ENCODE results near the gene PEPD. TPM values are rescaled to one million over a fixed set of nuclear protein-coding genes. Genes with fewer than 3 reads are reported as not detected.

Gene PEPD
- total RNA-seq, 1 donor from 2014 or later = 84.7 TPM

GRCh38 chr19:33383720-33384292, 137.8 kb downstream of the PEPD start:
- H3K4me3 Mint-ChIP-seq = no peak overlapping the region
- H3K36me3 Mint-ChIP-seq = peaks cover 21% of the 10 kb centered on the region
- H3K27me3 Mint-ChIP-seq = no peaks in the 10 kb centered on the region
- no peak for DNase-seq (ENCODE audit: extremely low spot score, unreplicated experiment)
- H3K27ac Mint-ChIP-seq = no peak overlapping the region
- no peaks in the 10 kb centered on the region for H3K9me3 Mint-ChIP-seq
- no peak for TF ChIP-seq CTCF (conservative IDR thresholded peaks at IDR 0.05)
- H3K4me1 Mint-ChIP-seq (ENCODE audit: unreplicated experiment) = peaks cover 26% of the 10 kb centered on the region

- H3K27me3 Mint-ChIP-seq = no peaks in the 10 kb centered on the region
- no peak for TF ChIP-seq CTCF (conservative IDR thresholded peaks at IDR 0.05)
- no peaks in the 10 kb centered on the region for H3K9me3 Mint-ChIP-seq
- H3K4me3 Mint-ChIP-seq = no peak overlapping the region
- H3K27ac Mint-ChIP-seq = no peak overlapping the region
- DNase-seq (ENCODE audit: extremely low spot score, unreplicated experiment) = no peak
- peaks cover 28% of the 10 kb centered on the region for H3K4me1 Mint-ChIP-seq (ENCODE audit: unreplicated experiment)
- peaks cover 22% of the 10 kb centered on the region for H3K36me3 Mint-ChIP-seq
These were observed 138.6 kb downstream of the PEPD start for GRCh38 chr19:33382982-33383381.

- Mint-ChIP-seq H3K4me1 (ENCODE audit: unreplicated experiment) (peaks cover 35% of the 10 kb centered on the region), H3K36me3 (peaks cover 23% of the 10 kb centered on the region), H3K27ac (no peak overlapping the region), H3K4me3 (no peak overlapping the region), H3K27me3 (no peaks in the 10 kb centered on the region), H3K9me3 (no peaks in the 10 kb centered on the region)
- DNase-seq (ENCODE audit: extremely low spot score, unreplicated experiment) = no peak
- no peak for TF ChIP-seq CTCF (conservative IDR thresholded peaks at IDR 0.05)
These were observed 139.6 kb downstream of the PEPD start for GRCh38 chr19:33382006-33382405.

- no peaks in the 10 kb centered on the region for H3K27me3 Mint-ChIP-seq
- H3K4me3 Mint-ChIP-seq = no peak overlapping the region
- no peak for DNase-seq (ENCODE audit: extremely low spot score, unreplicated experiment)
- H3K4me1 Mint-ChIP-seq (ENCODE audit: unreplicated experiment) = peaks cover 44% of the 10 kb centered on the region
- no peak for TF ChIP-seq CTCF (conservative IDR thresholded peaks at IDR 0.05)
- no peaks in the 10 kb centered on the region for H3K9me3 Mint-ChIP-seq
- peaks cover 26% of the 10 kb centered on the region for H3K36me3 Mint-ChIP-seq
- no peak overlapping the region for H3K27ac Mint-ChIP-seq
These were observed 140.5 kb downstream of the PEPD start for GRCh38 chr19:33381101-33381500.

- Mint-ChIP-seq H3K4me1 (ENCODE audit: unreplicated experiment) (peaks cover 60% of the 10 kb centered on the region), H3K27ac (no peak overlapping the region)
- no peak for DNase-seq (ENCODE audit: extremely low spot score, unreplicated experiment)
These were observed 142.3 kb downstream of the PEPD start for GRCh38 chr19:33379151-33379829.

More at GRCh38 chr19:33379151-33379829, 142.3 kb downstream of the PEPD start:
- Mint-ChIP-seq H3K27me3 (no peaks in the 10 kb centered on the region), H3K4me3 (no peak overlapping the region), H3K9me3 (no peaks in the 10 kb centered on the region), H3K36me3 (peaks cover 35% of the 10 kb centered on the region)
- TF ChIP-seq CTCF (conservative IDR thresholded peaks at IDR 0.05) = no peak

All from type B pancreatic cell (in vitro differentiated cells).